Kidney (tissue), 14 donors: ENCODE measurements around the gene RIMS1. TPM values are rescaled to one million over a fixed set of nuclear protein-coding genes. Genes with fewer than 3 reads are reported as not detected.

Experiments
- DNase-seq, 5 donors: peaks; one replicate each; pipeline ENCODE4 v3.0.0-alpha.2; 2013 to 2020
- FAIRE-seq: peaks from 2 replicates; lab custom pipeline; 2012; peaks lifted over from hg19 to GRCh38; lab: Jason Lieb, UNC
- H3K27ac ChIP-seq, 2 donors: one replicate each; pipeline ENCODE4 v1.7.0; 2013; ENCODE audit warnings: low read depth in 2 of 2, low read length in 2 of 2, inconsistent platforms in 1 of 2
- H3K27me3 ChIP-seq: one replicate; pipeline ENCODE4 v1.7.1; 2013; ENCODE audit warnings: low read length, inconsistent platforms; ENCODE audit not compliant: control insufficient read depth, insufficient read depth
- H3K36me3 ChIP-seq, 3 donors: one replicate each; pipeline versions ENCODE4 v1.7.0 to v1.7.1; 2013; ENCODE audit warnings: low read length in 3 of 3, control low read depth in 1 of 3, inconsistent platforms in 1 of 3; ENCODE audit not compliant: insufficient read depth in 3 of 3, control insufficient read depth in 2 of 3
- H3K4me1 ChIP-seq, 3 donors: one replicate each; pipeline versions ENCODE4 v1.7.0 to v1.7.1; 2013; ENCODE audit warnings: low read length in 3 of 3, inconsistent platforms in 1 of 3, low read depth in 1 of 3; ENCODE audit not compliant: control insufficient read depth in 2 of 3, insufficient read depth in 2 of 3
- H3K4me3 ChIP-seq, 3 donors: one replicate each; pipeline versions ENCODE4 v1.7.0 to v1.8.1; 2013; ENCODE audit warnings: low read length in 3 of 3, control low read depth in 1 of 3, inconsistent platforms in 1 of 3
- H3K9ac ChIP-seq, 3 donors: one replicate each; pipeline versions ENCODE4 v1.7.0 to v1.7.1; 2013; ENCODE audit warnings: low read length in 3 of 3, control low read depth in 1 of 3, inconsistent platforms in 1 of 3
- H3K9me3 ChIP-seq, 3 donors: one replicate each; pipeline versions ENCODE4 v1.7.0 to v1.7.1; 2013; ENCODE audit warnings: low read length in 3 of 3, control low read depth in 1 of 3, inconsistent platforms in 1 of 3; ENCODE audit not compliant: control insufficient read depth in 2 of 3, insufficient read depth in 1 of 3
- intact Hi-C: fragments of 100-400 bp; cut with DNase I; formaldehyde crosslinking; loops from one replicate; pipeline ENCODE4 v1.11.1; 2022
- polyA plus RNA-seq: library from polyadenylated mRNA; stranded (reverse); fragments of 350-450 nt; fragmentation: Illumina TruSeq; extraction: RNeasy Lipid Tissue Mini Kit (QIAGEN cat#74804); gene quantifications from one replicate; pipeline ENCODE4 v1.2.3, GENCODE V29; 2014; ENCODE audit warnings: low read depth, low replicate concordance; ENCODE audit not compliant: insufficient read depth
- total RNA-seq: library from RNA; stranded (reverse); fragmentation: NEBNext Ultra II Directional; extraction: Animal tissue kit (Norgen Biotek cat#: 25700); gene quantifications from one replicate; pipeline ENCODE4 v1.2.1, GENCODE V29; 2021
- TF ChIP-seq, protein P1 (sequence below): IDR thresholded peaks from 3 replicates; pipeline ENCODE4 v1.5.1; 2012; ENCODE audit warnings: mild to moderate bottlenecking, moderate library complexity, borderline replicate concordance; ENCODE audit not compliant: insufficient read depth; ENCODE audit errors: extremely low read depth
- donor health status: control.
- donor health status: control.
- donor health status: control.
- donor health status: control.
- donor health status: control.
- donor health status: DM: yes; HTN: yes; CAD: no.
- donor health status: Normal renal cell carcinoma (clear cell type).

Gene RIMS1
- total and polyA plus RNA-seq, 2 donors from 2014 or later: 4.5 TPM; not detected in 1

DNA sequence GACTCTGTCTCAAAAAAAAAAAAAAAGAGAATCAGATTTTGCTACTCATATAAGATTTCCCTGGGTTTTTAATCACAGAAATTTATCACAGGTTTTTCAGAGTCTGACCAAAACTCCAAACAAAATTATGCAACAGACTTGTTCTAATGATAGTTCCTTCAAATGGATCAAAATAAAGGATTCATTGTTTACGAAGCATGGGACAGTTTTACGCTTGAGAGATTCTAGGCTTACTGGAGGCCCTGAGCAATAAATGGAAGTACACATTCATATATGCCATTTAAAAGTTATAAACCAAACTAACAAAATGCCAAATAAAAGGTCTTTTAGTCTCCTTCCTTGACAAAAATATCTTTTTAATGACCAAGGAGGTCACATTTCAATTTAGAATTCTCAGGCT lies 490.4 kb downstream of the RIMS1 start:
- FAIRE-seq (no peak), DNase-seq (no peak)
- H3K27ac ChIP-seq: no peak overlapping the region
- TF ChIP-seq, protein P1, sequence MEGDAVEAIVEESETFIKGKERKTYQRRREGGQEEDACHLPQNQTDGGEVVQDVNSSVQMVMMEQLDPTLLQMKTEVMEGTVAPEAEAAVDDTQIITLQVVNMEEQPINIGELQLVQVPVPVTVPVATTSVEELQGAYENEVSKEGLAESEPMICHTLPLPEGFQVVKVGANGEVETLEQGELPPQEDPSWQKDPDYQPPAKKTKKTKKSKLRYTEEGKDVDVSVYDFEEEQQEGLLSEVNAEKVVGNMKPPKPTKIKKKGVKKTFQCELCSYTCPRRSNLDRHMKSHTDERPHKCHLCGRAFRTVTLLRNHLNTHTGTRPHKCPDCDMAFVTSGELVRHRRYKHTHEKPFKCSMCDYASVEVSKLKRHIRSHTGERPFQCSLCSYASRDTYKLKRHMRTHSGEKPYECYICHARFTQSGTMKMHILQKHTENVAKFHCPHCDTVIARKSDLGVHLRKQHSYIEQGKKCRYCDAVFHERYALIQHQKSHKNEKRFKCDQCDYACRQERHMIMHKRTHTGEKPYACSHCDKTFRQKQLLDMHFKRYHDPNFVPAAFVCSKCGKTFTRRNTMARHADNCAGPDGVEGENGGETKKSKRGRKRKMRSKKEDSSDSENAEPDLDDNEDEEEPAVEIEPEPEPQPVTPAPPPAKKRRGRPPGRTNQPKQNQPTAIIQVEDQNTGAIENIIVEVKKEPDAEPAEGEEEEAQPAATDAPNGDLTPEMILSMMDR: no peak
- no peaks in the 10 kb centered on the region for H3K27me3 ChIP-seq
- no peaks in the 10 kb centered on the region for H3K9me3 ChIP-seq
- intact Hi-C loops: no loop called here
- no peaks in the 10 kb centered on the region for H3K36me3 ChIP-seq
- H3K9ac ChIP-seq: no peak overlapping the region
- H3K4me3 ChIP-seq: no peak overlapping the region
- no peaks in the 10 kb centered on the region for H3K4me1 ChIP-seq

DNA sequence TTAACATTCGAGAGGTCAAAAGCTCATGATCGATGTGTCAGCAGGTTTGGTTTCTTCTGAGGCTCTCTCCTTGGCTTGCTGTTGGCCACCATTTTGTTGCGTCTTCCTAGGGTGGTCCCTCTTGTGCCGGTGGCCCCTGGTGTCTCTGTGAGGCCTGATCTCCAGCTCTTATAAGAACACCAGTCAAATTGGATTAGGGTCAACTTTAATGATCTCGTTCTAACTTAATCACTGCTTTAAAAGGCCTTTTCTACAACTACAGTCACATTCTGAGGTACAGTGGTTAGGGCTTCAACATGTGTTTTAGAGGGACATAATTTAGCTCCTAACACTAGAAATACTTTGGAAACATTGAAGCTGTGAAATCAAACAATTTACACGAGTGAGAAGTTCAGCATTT lies 494.7 kb downstream of the RIMS1 start:
- Histone ChIP-seq H3K4me3 (no peak overlapping the region), H3K36me3 (no peaks in the 10 kb centered on the region), H3K27me3 (no peaks in the 10 kb centered on the region), H3K9me3 (no peaks in the 10 kb centered on the region), H3K9ac (no peak overlapping the region), H3K4me1 (no peaks in the 10 kb centered on the region), H3K27ac (no peak overlapping the region)
- intact Hi-C loops: no loop called here
- FAIRE-seq: no peak
- no peak for DNase-seq
- TF ChIP-seq, protein P1: no peak

DNA sequence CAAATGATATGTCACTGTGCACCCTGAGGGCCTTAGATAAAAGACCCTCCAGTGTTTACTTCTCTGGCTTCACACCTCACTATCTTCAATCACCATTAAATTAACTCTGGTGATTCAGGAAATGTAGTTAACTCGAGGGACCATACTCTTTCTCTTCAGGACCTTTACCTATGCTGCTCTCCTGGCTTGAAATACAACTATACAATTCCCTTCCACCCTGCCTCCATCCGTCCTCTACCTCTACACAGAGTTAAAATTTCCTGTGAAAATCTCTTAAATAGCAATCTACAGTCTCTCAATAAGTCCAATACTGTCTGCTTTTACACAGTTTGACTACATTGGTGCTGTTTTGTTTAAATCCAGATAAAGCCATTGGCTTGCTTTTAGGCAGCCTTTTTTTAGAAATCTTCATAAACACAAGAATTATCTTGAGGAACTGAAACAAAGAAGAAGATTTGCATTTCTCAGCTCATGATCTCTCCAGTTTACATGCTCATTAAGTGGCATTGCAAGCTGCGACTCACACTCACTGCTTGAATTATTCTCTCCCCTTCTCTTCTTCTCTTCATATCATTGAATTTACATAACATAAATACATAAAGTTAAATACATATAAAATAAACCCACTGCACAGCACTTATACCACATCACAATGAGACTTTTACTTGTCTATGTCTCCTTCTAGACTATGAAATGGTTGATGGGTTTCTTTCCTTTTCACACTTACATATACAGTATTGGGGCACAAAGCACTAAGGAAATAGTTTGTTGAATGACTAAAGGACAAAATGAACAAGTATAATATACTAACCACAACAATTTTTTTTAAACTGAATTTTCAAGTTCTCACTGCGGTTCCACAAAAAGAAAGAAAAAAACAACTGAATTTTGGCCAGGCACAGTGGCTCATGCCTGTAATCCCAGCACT lies 496.5 kb downstream of the RIMS1 start:
- Histone ChIP-seq H3K36me3 (no peaks in the 10 kb centered on the region), H3K27ac (no peak overlapping the region), H3K9ac (no peak overlapping the region), H3K9me3 (no peaks in the 10 kb centered on the region), H3K4me3 (no peak overlapping the region), H3K4me1 (no peaks in the 10 kb centered on the region), H3K27me3 (no peaks in the 10 kb centered on the region)
- FAIRE-seq (no peak), DNase-seq (no peak)
- TF ChIP-seq, protein P1: no peak
- intact Hi-C loops: no loop called here
